Measurements from ENCODE around the gene RGS3. TPM values are rescaled to one million over a fixed set of nuclear protein-coding genes. Genes with fewer than 3 reads are reported as not detected.

The RGS3 gene
- total and polyA plus RNA-seq, 10 of the 15 experiments (the other 5 are each of a cell fraction or from before 2014, with no cell fraction given): 2.9 to 138 (median 28.8) TPM

GRCh38 chr9:113609562-113610318, 146.2 kb downstream of the RGS3 start:
- no peak for ATAC-seq
- H2AFZ ChIP-seq (ENCODE audit: control insufficient read depth, low read depth, low read length): no peak overlapping the region
- BruUV-seq (replicated peaks): no TSS peak
- H3K4me3 ChIP-seq: no peak overlapping the region
- DNase-seq (ENCODE audit: low read depth, low spot score): no peak
- ChIA-PET POLR2A (no interaction called here), RAD21 (ENCODE audit: unreplicated experiment) (no interaction called here), SMC1A (ENCODE audit: uncharacterized antibody, unreplicated experiment) (no interaction called here), CTCF (no interaction called here)
- H3K4me2 ChIP-seq (ENCODE audit: control insufficient read depth, insufficient read depth): no peak overlapping the region
- no peaks in the 10 kb centered on the region for H3K27me3 ChIP-seq (replicated peaks in 1 of 2; ENCODE audit: control insufficient read depth in 2 of 2, insufficient read depth in 2 of 2, low read length in 1 of 2)
- no peaks in the 10 kb centered on the region for H3K9me3 ChIP-seq (replicated peaks; ENCODE audit: control insufficient read depth, insufficient read depth, low read length)
- intact Hi-C loops (cut with micrococcal nuclease; ENCODE audit: unreplicated experiment): no loop called here
- no peak for FAIRE-seq
- no peaks in the 10 kb centered on the region for H3K36me3 ChIP-seq (ENCODE audit: control insufficient read depth in 2 of 2, insufficient read depth in 2 of 2, low read length in 1 of 2)
- H4K20me1 ChIP-seq (ENCODE audit: control insufficient read depth, insufficient read depth): no peaks in the 10 kb centered on the region
- no peaks in the 10 kb centered on the region for H3K79me2 ChIP-seq (ENCODE audit: control insufficient read depth, insufficient read depth, low read length)
- in situ Hi-C loops (cut with MboI): no loop called here
- H3K4me1 ChIP-seq (ENCODE audit: control insufficient read depth, insufficient read depth, low read length): peaks cover 2% of the 10 kb centered on the region
- H3K9ac ChIP-seq (ENCODE audit: control insufficient read depth, insufficient read depth, low read length): no peak overlapping the region
- H3K27ac ChIP-seq (ENCODE audit: control insufficient read depth, insufficient read depth): no peak overlapping the region
- WGBS (ENCODE audit: insufficient coverage, insufficient replicate concordance, low lambda C conversion rate, missing lambda C conversion rate): 53% methylated on average over 21 of the region's 21 CpGs
- no peak for TF ChIP-seq ATF2 (IDR thresholded peaks at IDR 0.05; ENCODE audit: low read length)
- TF ChIP-seq DPF2 (IDR thresholded peaks at IDR 0.05): no peak
- TF ChIP-seq JUND (IDR thresholded peaks at IDR 0.05; ENCODE audit: low read depth, low read length): no peak
- TF ChIP-seq NFIC (IDR thresholded peaks at IDR 0.05; ENCODE audit: low read depth, low read length): no peak
- TF ChIP-seq CTCF (IDR thresholded peaks at IDR 0.05 in 2 of 3, conservative IDR thresholded peaks at IDR 0.05 in 1 of 3; ENCODE audit: control insufficient read depth in 2 of 3, extremely low read depth in 1 of 3, insufficient read depth in 1 of 3, low read depth in 3 of 3, low read length in 3 of 3): no peak
- TF ChIP-seq ZZZ3 (IDR thresholded peaks at IDR 0.05; ENCODE audit: control insufficient read depth, insufficient read length, low read depth): no peak
- no peak for TF ChIP-seq SREBF1 (IDR thresholded peaks at IDR 0.05; ENCODE audit: low read length)
- no peak for TF ChIP-seq GABPA (IDR thresholded peaks at IDR 0.05; ENCODE audit: low read depth)
- TF ChIP-seq ZBTB4 (CRISPR knock-in tag; IDR thresholded peaks at IDR 0.05): no peak
- no peak for TF ChIP-seq EGR1 (IDR thresholded peaks at IDR 0.05; ENCODE audit: borderline replicate concordance in 1 of 2, low read depth in 2 of 2, low read length in 2 of 2)
- no peak for TF ChIP-seq SKIL (IDR thresholded peaks at IDR 0.05; ENCODE audit: low read depth, poor library complexity, severe bottlenecking)
- TF ChIP-seq ZNF622 (IDR thresholded peaks at IDR 0.05): no peak
- TF ChIP-seq PAX8 (IDR thresholded peaks at IDR 0.05): no peak

All from GM12878 (cell line).